Measurements from ENCODE around the gene SLC19A3.

SLC19A3 gene

DNA sequence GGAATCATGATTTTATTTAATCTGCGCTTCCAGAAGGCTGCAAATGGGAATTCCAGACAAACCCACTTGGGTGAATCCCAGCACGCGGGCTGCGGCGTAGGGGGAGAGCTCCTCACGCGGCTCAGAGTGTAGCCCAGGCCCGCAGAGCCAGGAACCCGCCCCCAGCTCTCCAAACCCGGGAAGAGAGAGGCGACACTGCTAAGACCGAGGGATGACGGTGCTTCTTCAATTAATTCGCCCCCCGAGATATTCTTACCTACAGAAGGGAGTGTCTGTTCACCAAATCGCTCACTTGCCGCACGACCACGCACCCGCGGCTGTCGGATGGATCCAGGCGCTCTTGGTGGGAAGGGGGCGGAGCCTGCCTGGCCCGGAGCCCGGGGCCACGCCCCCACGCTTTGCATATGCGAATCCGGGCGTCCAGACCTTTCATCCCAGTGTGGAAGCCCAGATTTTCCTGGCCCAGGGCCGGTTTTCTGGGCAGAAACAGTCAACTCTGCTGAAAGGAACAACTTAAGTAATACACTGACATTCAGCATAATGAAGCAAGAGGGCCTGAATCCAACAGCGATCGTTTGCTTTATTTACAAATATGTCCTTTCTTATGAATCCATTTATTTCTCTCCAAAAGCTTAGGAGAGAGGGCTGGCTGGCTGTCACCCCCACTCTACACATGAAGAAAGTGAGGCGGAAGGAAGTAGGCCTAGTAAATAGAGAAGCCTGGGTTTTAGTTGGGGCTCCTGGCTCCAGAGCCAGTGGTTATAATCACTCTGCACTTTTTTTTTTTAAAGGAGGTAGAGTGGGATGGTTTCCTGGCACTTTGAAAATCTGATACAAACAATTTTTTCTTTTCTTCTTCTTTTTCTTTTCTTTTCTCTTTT lies at the start of gene SLC19A3:
SLC19A3 (minus strand) TSS at position 342 of the 881 bp plus-strand sequence. CDS start 15,710 bp downstream, outside the sequence.
- Histone ChIP-seq H3K4me3 (IDR thresholded peaks at IDR 0.05; ENCODE audit: insufficient read depth, low read depth, low read length) (no peak within 1 kb of the TSS), H4K20me1 (ENCODE audit: insufficient read depth) (no peaks in the 10 kb centered on the region), H3K4me2 (no peak within 1 kb of the TSS), H3K9ac (no peak within 1 kb of the TSS), H3K4me1 (ENCODE audit: low read depth, poor library complexity, severe bottlenecking) (no peaks in the 10 kb centered on the region), H3K27me3 (ENCODE audit: insufficient read depth, low read depth) (no peaks in the 10 kb centered on the region), H3K27ac (no peak within 1 kb of the TSS), H3K79me2 (ENCODE audit: insufficient read depth, low read depth) (no peaks in the 10 kb centered on the region), H3K36me3 (ENCODE audit: insufficient read depth) (no peaks in the 10 kb centered on the region), H2AFZ (ENCODE audit: low read depth) (no peak within 1 kb of the TSS)
- TF ChIP-seq, protein P1, sequence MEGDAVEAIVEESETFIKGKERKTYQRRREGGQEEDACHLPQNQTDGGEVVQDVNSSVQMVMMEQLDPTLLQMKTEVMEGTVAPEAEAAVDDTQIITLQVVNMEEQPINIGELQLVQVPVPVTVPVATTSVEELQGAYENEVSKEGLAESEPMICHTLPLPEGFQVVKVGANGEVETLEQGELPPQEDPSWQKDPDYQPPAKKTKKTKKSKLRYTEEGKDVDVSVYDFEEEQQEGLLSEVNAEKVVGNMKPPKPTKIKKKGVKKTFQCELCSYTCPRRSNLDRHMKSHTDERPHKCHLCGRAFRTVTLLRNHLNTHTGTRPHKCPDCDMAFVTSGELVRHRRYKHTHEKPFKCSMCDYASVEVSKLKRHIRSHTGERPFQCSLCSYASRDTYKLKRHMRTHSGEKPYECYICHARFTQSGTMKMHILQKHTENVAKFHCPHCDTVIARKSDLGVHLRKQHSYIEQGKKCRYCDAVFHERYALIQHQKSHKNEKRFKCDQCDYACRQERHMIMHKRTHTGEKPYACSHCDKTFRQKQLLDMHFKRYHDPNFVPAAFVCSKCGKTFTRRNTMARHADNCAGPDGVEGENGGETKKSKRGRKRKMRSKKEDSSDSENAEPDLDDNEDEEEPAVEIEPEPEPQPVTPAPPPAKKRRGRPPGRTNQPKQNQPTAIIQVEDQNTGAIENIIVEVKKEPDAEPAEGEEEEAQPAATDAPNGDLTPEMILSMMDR (conservative IDR thresholded peaks at IDR 0.05; ENCODE audit: low read depth, low read length), result no peak

DNA sequence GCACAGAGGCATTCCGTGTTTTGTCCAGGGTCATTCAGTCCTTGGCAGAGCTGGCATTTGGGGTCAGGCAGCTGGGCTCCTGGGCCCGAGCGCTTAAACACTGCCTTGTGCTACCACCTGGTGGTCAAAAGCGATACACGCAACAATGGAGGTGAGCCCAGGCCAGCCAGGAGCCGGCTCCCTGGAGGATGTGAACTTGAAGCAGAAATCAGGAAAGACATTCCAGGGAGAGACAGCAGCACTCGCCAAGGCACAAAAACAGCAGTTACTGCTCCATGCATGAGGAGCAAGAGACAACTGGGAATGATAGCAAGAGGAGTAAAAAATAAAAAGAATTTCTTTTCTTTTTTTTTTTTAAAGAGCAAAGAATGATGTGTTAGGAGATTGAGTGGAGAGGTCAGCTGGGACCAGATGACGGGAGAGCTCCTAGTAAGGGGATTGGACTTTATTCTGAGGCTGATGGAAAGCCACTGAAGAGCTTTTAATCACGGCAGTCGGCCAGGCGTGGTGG lies 48.6 kb upstream of the SLC19A3 start:
- H3K4me3 ChIP-seq (IDR thresholded peaks at IDR 0.05; ENCODE audit: insufficient read depth, low read depth, low read length), result no peak overlapping the region
- no peak overlapping the region for H3K9ac ChIP-seq
- no peaks in the 10 kb centered on the region for H3K27me3 ChIP-seq (ENCODE audit: insufficient read depth, low read depth)
- H2AFZ ChIP-seq (ENCODE audit: low read depth), result no peak overlapping the region
- H3K27ac ChIP-seq, result no peak overlapping the region
- TF ChIP-seq, protein P1 (conservative IDR thresholded peaks at IDR 0.05; ENCODE audit: low read depth, low read length), result peak; percentile 86
- no peaks in the 10 kb centered on the region for H3K4me1 ChIP-seq (ENCODE audit: low read depth, poor library complexity, severe bottlenecking)
- no peaks in the 10 kb centered on the region for H3K79me2 ChIP-seq (ENCODE audit: insufficient read depth, low read depth)
- no peaks in the 10 kb centered on the region for H3K36me3 ChIP-seq (ENCODE audit: insufficient read depth)
- H3K4me2 ChIP-seq, result no peak overlapping the region
- no peaks in the 10 kb centered on the region for H4K20me1 ChIP-seq (ENCODE audit: insufficient read depth)

- H3K27ac ChIP-seq, result no peak overlapping the region
- no peak overlapping the region for H2AFZ ChIP-seq (ENCODE audit: low read depth)
- H3K79me2 ChIP-seq (ENCODE audit: insufficient read depth, low read depth), result no peaks in the 10 kb centered on the region
- no peak overlapping the region for H3K4me3 ChIP-seq (IDR thresholded peaks at IDR 0.05; ENCODE audit: insufficient read depth, low read depth, low read length)
- no peaks in the 10 kb centered on the region for H4K20me1 ChIP-seq (ENCODE audit: insufficient read depth)
- H3K4me2 ChIP-seq, result no peak overlapping the region
- no peaks in the 10 kb centered on the region for H3K4me1 ChIP-seq (ENCODE audit: low read depth, poor library complexity, severe bottlenecking)
- no peaks in the 10 kb centered on the region for H3K36me3 ChIP-seq (ENCODE audit: insufficient read depth)
- H3K27me3 ChIP-seq (ENCODE audit: insufficient read depth, low read depth), result no peaks in the 10 kb centered on the region
- TF ChIP-seq, protein P1 (conservative IDR thresholded peaks at IDR 0.05; ENCODE audit: low read depth, low read length), result no peak
- H3K9ac ChIP-seq, result no peak overlapping the region
Measured at GRCh38 chr2:227765788-227766372, 48.1 kb upstream of the SLC19A3 start.

DNA sequence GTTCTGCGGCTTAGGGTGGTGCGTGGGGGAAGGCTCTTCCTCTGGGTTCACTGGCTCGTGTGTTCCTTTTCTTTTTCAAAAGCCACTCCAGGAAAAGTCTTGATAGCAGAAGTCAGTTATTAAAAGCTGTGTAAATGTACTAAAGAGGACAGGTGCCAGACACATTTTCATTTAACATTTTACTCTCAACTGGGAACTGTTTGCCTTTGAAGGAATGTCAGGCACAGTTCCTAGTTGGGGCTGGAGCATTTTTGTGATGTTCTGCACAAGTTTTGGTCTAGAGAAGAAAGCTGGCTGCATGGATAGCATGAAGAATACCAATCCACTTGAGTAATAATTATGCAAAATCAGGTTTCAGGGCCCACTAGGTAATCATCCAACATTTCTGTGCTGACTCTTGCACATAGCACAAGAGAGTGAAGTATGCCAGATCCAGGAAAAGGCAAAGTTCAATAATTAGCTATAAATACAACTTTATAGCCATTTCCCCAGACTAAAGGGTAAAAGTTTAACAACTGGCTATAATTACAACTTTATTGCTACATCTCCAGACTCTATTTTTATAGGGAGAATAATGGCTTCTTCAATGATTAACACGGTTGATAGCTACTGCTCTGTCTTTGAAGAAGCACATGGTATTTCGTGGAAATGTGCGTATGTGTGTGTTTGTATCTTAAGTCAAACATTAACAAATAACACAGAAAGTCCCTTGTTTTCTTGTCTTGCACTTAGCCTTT lies 44.1 kb upstream of the SLC19A3 start:
- Histone ChIP-seq H3K4me1 (ENCODE audit: low read depth, poor library complexity, severe bottlenecking) (no peaks in the 10 kb centered on the region), H3K4me2 (no peak overlapping the region), H3K9ac (no peak overlapping the region), H3K27me3 (ENCODE audit: insufficient read depth, low read depth) (no peaks in the 10 kb centered on the region), H3K27ac (no peak overlapping the region), H3K36me3 (ENCODE audit: insufficient read depth) (no peaks in the 10 kb centered on the region), H4K20me1 (ENCODE audit: insufficient read depth) (no peaks in the 10 kb centered on the region), H3K4me3 (IDR thresholded peaks at IDR 0.05; ENCODE audit: insufficient read depth, low read depth, low read length) (no peak overlapping the region), H2AFZ (ENCODE audit: low read depth) (no peak overlapping the region), H3K79me2 (ENCODE audit: insufficient read depth, low read depth) (no peaks in the 10 kb centered on the region)
- TF ChIP-seq, protein P1 (conservative IDR thresholded peaks at IDR 0.05; ENCODE audit: low read depth, low read length), result no peak

Measured in KMS-11 (cell line).